HG03460 (cell line): Measurements from ENCODE around the gene THSD4.

Source experiments
- ATAC-seq: cut with Tn5 transposase; IDR thresholded peaks from one replicate; pipeline ENCODE4 v1.9.1; 2021; ENCODE audit not compliant: unreplicated experiment

Gene THSD4

GRCh38 chr15:71443538-71443937, 328.3 kb downstream of the THSD4 start:
- no peak for ATAC-seq

- ATAC-seq = no peak
Observed at GRCh38 chr15:71444032-71444810, 328.9 kb downstream of the THSD4 start.

- no peak for ATAC-seq
Observed at GRCh38 chr15:71444866-71445590, 329.8 kb downstream of the THSD4 start.

- ATAC-seq = no peak
Observed at GRCh38 chr15:71447328-71448250, 332.3 kb downstream of the THSD4 start.

- no peak for ATAC-seq
Observed at GRCh38 chr15:71448688-71449114, 333.4 kb downstream of the THSD4 start.

- no peak for ATAC-seq
Observed at GRCh38 chr15:71449363-71449762, 334.1 kb downstream of the THSD4 start.

- ATAC-seq = no peak
Observed at GRCh38 chr15:71449956-71450355, 334.7 kb downstream of the THSD4 start.

- no peak for ATAC-seq
Observed at GRCh38 chr15:71451130-71451529, 335.9 kb downstream of the THSD4 start.

- ATAC-seq = no peak
Observed at GRCh38 chr15:71452893-71453292, 337.6 kb downstream of the THSD4 start.

GRCh38 chr15:71454462-71454996, 339.3 kb downstream of the THSD4 start:
- no peak for ATAC-seq

- no peak for ATAC-seq
Observed at GRCh38 chr15:71455107-71455506, 339.8 kb downstream of the THSD4 start.

- ATAC-seq = no peak
Observed at GRCh38 chr15:71455878-71456277, 340.6 kb downstream of the THSD4 start.

GRCh38 chr15:71456362-71456761, 341.1 kb downstream of the THSD4 start:
- no peak for ATAC-seq

GRCh38 chr15:71456811-71457210, 341.5 kb downstream of the THSD4 start:
- ATAC-seq = no peak

- no peak for ATAC-seq
Observed at GRCh38 chr15:71458089-71458660, 342.9 kb downstream of the THSD4 start.

GRCh38 chr15:71461748-71462147, 346.5 kb downstream of the THSD4 start:
- no peak for ATAC-seq

- no peak for ATAC-seq
Observed at GRCh38 chr15:71462638-71463037, 347.4 kb downstream of the THSD4 start.

- ATAC-seq = no peak
Observed at GRCh38 chr15:71463156-71463665, 347.9 kb downstream of the THSD4 start.

- no peak for ATAC-seq
Observed at GRCh38 chr15:71465131-71465955, 350.1 kb downstream of the THSD4 start.

- no peak for ATAC-seq
Observed at GRCh38 chr15:71468715-71469114, 353.4 kb downstream of the THSD4 start.
